GM12875 (cell line): Measurements from ENCODE around the gene CBX4.
A peak's percentile ranks its signal among the peaks of the same experiment; 100 is the strongest.

ENCODE experiments used
- H3K4me3 ChIP-seq: one replicate; pipeline ENCODE4 v1.5.1; 2011; ENCODE audit warnings: low read depth, low read length, control low read depth
- TF ChIP-seq, protein P1 (sequence below): IDR thresholded peaks from 2 replicates; pipeline ENCODE4 v1.5.1; 2011; ENCODE audit warnings: low read depth, mild to moderate bottlenecking, control low read depth, inconsistent platforms, low read length, moderate library complexity, borderline replicate concordance; ENCODE audit not compliant: insufficient read depth

The CBX4 gene

DNA sequence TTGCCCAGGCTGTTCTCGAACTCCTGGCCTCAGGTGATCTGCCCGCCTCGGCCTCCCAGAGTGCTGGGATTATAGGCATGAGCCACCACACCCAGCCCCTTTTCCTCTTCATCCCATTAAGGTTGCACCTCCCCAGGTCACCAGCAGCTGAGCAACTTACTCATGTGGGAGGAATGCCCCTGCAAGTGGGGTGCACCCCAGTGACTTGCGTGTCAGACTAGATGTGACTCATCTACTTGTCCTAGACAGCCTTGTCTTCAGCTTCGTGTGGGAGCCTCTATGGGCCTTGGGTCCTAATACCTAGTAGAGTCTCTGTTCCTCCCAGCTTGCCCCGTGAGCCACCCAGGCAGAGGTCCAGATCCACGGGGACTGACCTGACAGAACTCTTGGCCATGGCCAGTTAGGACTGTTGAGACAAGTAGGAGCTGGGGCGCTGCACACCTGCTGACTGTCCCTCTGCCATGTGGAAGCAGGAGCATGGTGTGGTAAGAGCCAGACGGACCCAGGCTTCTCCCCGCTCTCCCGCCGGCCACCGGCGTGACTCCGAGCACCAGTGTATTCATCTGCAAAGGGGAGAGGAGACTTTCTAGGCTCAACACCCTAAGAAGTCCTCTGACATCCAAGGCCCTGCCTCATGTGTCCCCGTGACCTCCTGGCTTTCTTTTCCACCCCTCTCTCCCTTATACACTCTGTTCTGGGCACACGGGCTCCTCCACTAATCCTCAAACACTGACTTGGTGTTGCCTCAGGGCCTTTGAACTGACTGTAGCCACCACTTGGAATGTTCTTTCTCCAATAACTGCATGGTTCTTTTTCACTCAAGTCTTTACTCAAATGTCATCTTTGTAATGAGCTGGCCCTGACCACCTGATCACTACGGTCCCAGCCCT, 11.6 kb upstream of the CBX4 start:
- TF ChIP-seq, protein P1, sequence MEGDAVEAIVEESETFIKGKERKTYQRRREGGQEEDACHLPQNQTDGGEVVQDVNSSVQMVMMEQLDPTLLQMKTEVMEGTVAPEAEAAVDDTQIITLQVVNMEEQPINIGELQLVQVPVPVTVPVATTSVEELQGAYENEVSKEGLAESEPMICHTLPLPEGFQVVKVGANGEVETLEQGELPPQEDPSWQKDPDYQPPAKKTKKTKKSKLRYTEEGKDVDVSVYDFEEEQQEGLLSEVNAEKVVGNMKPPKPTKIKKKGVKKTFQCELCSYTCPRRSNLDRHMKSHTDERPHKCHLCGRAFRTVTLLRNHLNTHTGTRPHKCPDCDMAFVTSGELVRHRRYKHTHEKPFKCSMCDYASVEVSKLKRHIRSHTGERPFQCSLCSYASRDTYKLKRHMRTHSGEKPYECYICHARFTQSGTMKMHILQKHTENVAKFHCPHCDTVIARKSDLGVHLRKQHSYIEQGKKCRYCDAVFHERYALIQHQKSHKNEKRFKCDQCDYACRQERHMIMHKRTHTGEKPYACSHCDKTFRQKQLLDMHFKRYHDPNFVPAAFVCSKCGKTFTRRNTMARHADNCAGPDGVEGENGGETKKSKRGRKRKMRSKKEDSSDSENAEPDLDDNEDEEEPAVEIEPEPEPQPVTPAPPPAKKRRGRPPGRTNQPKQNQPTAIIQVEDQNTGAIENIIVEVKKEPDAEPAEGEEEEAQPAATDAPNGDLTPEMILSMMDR, result no peak
- H3K4me3 ChIP-seq, result no peak overlapping the region

DNA sequence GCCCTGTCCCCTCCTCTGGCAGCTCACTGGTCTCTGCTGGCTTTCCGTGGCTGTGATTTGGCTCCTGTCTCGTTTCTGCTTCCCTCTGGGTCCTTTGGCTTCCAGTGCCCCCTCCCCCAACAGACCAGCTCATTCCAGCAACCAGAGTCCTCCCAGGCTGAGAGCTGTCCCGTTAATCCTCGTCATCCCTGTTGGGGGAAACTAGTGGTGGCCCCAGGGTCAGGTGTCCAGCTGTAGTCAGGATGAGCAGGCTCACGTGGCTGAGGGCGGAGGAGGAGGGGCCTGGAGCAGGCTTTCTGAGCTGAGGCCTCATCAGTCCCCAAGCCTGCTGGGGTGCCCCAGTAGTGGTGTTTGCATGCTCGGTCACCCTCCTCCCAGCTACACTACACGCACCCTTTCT, 10.7 kb upstream of the CBX4 start:
- TF ChIP-seq, protein P1, result no peak
- no peak overlapping the region for H3K4me3 ChIP-seq

DNA sequence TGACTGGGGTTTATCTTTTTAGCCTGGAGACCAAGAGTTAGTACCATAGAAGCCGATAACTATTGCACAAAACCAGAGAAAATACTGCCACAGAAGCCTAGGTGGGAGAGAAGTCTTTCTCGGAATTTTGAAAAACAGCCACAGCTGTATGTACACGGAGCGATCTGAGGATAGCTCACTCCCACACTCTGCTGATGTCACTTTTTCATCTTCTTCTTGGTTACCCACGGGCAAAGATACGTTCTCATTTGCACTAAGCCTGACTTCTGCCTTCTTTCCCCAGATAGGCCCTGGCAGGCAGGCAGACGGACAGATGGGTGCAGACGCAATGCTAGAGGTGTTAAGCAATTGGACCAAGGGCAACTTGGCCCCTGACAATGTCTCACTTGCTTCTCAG, 9.1 kb upstream of the CBX4 start:
- H3K4me3 ChIP-seq, result no peak overlapping the region
- TF ChIP-seq, protein P1, result no peak

DNA sequence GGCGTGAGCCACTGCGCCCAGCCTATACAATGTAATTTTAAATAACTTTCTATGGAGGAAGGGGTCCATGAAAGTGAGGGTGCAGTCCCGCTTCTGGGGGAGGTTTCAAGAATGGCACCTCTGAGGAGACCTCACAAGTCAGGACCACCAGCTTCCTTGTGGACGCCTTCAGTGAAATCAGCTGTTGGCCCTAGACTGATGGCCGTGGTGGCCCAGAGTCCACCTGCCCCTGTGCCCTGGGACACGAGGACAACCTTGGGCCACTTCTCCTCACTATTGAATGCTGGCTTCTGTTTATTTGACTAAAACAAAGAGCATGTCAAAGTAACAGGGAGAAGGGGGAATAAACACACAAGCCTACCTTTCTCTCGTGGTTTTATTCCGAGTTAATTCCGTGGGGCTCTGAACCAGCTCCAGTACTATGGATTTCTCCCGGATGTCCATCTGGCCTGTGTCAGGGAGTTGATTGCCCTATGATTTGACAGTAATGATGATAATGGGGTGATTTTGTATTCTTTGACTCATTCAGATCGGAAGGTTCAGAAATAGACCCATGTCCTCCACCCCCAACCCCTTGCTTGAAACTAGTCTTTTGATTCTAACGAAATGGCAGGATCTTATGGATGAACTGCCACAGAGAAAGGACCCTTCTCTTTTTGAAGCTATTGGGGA, 8.6 kb upstream of the CBX4 start:
- TF ChIP-seq, protein P1, result no peak
- no peak overlapping the region for H3K4me3 ChIP-seq

DNA sequence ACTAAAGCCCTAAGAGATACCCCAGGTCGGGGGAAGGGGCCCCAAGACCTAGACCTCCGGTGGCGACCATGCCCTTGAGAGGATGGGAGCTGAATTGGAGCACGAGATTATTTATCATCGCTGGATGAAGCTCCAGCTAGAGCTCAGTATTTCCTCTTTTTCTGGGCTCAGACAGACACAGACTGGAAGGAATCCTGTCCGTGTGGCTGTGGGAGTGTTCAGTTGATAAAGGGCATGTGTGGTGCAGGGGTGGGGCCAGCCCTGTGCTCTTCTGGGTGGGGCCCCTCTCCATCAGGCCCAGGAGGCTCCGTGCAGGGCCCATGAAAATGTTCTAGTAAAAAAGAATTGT, 6.3 kb upstream of the CBX4 start:
- TF ChIP-seq, protein P1, result no peak
- H3K4me3 ChIP-seq, result no peak overlapping the region

DNA sequence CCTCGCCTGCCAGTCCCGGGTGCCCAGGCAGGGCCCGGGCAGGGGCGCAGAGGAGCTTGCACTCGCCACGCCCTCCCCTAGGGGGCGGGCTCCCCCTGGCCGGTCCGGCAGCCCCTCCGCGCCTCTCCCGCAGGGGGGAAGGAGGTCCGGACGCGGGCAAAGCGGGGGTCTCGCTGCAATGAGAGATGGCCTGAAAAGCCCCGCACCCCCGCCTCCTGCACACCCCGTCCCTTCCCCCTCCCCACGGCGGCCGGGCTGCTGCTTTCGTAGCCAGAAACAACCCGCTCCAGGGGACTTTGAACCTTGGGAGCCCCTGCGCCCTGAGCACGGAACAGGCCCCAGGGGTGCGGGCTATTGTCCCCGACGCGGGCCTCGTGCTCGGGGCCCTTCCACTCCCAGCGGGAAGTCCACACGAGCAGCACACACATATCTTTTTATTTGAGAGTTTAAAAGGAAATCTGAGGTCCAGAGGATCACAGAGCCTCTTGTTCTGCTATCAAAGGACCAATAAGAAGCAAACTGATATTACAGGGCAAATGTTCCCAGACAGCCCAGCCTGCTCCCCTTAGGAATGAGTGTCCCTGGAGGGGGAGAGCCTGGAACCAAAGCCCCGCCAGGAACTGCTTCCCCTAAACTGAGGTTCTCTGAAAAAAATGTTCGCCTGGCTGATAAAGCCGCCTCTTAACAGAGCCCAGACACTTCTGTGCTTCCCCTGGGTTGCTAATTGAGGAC, 5.8 kb upstream of the CBX4 start:
- TF ChIP-seq, protein P1, result peak; percentile 89
- no peak overlapping the region for H3K4me3 ChIP-seq
